Mucosa of descending colon (tissue), 3 donors: ENCODE data around the gene OTOA. TPM values are rescaled to one million over a fixed set of nuclear protein-coding genes. Genes with fewer than 3 reads are reported as not detected.
A peak's percentile ranks its signal among the peaks of the same experiment; 100 is the strongest.
"Not testable (repeated sequence)": the region's sequence is repeated elsewhere in the genome, so short reads cannot be mapped to it uniquely, and the experiment has no call there.

Experiments used
- ATAC-seq: fragments of 200-7000 bp; cut with Tn5 transposase; one replicate; pipeline ENCODE4 v1.9.1; 2020; ENCODE audit warnings: mild to moderate bottlenecking, moderate library complexity
- DNase-seq, 3 donors: peaks; one replicate each; pipeline ENCODE4 v3.0.0-alpha.2; 2020
- H3K36me3 ChIP-seq: fragments of 200-600 bp; one replicate; pipeline ENCODE4 v1.8.0; 2021; ENCODE audit warnings: low read depth, mild to moderate bottlenecking
- H3K4me1 ChIP-seq: fragments of 200-600 bp; one replicate; pipeline ENCODE4 v1.8.0; 2021; ENCODE audit warnings: low read depth, mild to moderate bottlenecking
- H3K4me3 ChIP-seq: fragments of 200-600 bp; one replicate; pipeline ENCODE4 v1.8.0; 2021; ENCODE audit warnings: mild to moderate bottlenecking
- H3K9me3 ChIP-seq: fragments of 200-600 bp; one replicate; pipeline ENCODE4 v1.8.0; 2021; ENCODE audit warnings: mild to moderate bottlenecking
- intact Hi-C, 2 donors: fragments of 100-400 bp; cut with DNase I in 1 of 2; cut with micrococcal nuclease in 1 of 2; formaldehyde crosslinking; loops; one replicate each; pipeline versions ENCODE4 v1.11.0 to v1.11.1; 2022; cut with DNase I, micrococcal nuclease
- total RNA-seq, 3 donors: library from RNA; stranded (reverse); fragmentation: NEBNext Ultra II Directional in 2 of 3; extraction: Animal tissue kit (Norgen Biotek cat#: 25700) in 2 of 3; gene quantifications; one replicate each; pipeline versions ENCODE4 v1.2.1 to v1.2.4, GENCODE V29; 2021 to 2023
- TF ChIP-seq, protein P1 (sequence below): fragments of 200-600 bp; IDR thresholded peaks from one replicate; pipeline ENCODE4 v1.8.0; 2022; ENCODE audit warnings: antibody characterized with exemption, mild to moderate bottlenecking
- donor health status: DM: no; HTN: no; CAD: no; lungs with moderate emphysema.
- donor health status: DM: no; HTN: no; CAD: no.
- donor health status: DM: no; HTN: yes; CAD: no.

Gene OTOA
- total RNA-seq, 3 donors from 2014 or later = 0.14 to 0.36 (median 0.25) TPM

DNA sequence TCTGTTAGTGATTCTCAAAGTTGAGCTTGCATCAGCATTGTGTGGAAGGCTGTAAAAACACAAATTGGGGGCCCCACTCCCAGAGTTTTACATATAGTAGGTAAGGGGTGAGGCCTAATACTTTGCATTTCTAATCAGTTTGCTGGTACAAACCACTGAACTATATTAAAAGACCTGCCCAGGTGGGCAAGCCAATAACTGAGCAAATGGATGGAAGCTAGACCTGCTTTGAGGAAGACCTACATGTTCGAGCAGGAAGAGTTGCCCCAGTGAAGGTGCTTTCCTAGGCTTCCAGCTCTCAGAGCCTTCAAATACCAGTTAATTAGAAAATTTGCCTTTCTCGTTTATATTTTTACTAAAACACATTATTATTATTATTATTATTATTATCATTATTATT lies 56.8 kb downstream of the OTOA start:
- ATAC-seq (no peak), DNase-seq (no peak)
- Histone ChIP-seq H3K4me3 (no peak overlapping the region), H3K36me3 (no peaks in the 10 kb centered on the region), H3K4me1 (no peaks in the 10 kb centered on the region), H3K9me3 (no peaks in the 10 kb centered on the region)
- TF ChIP-seq, protein P1, sequence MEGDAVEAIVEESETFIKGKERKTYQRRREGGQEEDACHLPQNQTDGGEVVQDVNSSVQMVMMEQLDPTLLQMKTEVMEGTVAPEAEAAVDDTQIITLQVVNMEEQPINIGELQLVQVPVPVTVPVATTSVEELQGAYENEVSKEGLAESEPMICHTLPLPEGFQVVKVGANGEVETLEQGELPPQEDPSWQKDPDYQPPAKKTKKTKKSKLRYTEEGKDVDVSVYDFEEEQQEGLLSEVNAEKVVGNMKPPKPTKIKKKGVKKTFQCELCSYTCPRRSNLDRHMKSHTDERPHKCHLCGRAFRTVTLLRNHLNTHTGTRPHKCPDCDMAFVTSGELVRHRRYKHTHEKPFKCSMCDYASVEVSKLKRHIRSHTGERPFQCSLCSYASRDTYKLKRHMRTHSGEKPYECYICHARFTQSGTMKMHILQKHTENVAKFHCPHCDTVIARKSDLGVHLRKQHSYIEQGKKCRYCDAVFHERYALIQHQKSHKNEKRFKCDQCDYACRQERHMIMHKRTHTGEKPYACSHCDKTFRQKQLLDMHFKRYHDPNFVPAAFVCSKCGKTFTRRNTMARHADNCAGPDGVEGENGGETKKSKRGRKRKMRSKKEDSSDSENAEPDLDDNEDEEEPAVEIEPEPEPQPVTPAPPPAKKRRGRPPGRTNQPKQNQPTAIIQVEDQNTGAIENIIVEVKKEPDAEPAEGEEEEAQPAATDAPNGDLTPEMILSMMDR = no peak
- intact Hi-C loops = no loop called here

DNA sequence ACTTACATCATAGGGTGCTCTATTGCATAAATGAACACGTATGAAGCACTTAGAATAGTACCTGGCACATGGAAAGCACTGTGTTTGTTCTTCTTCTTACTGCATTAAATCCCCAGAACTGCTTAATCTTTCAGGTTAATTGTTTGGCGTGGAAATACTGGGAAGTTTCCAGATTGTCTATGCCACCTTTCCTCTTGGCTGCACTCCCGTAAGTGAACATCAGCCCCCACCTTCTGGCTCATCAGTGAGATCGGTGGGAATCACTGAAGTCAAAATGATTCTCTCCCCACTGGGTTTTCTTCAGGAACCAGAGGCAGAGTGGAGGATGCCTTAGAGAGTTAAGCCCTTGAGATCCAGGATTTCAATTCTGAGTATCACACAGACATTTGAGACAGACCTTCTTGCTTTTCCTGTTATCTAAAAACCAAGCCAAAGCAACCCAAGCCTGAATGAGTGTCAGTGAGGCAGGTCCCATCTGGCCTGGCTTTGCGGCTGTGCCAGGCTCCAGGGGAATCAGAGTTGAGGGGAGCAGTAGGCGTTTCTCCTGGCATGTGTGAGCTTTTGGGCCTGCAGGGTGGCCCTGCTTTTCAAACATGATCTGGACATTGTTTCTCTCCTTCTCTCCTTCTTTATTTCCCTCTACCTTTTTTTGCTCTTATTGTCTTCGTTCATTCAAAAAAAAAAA lies 59.1 kb downstream of the OTOA start:
- no peaks in the 10 kb centered on the region for H3K9me3 ChIP-seq
- H3K36me3 ChIP-seq = no peaks in the 10 kb centered on the region
- no peaks in the 10 kb centered on the region for H3K4me1 ChIP-seq
- TF ChIP-seq, protein P1 = no peak
- no peak overlapping the region for H3K4me3 ChIP-seq
- intact Hi-C loops = no loop called here
- ATAC-seq (no peak), DNase-seq (no peak)

DNA sequence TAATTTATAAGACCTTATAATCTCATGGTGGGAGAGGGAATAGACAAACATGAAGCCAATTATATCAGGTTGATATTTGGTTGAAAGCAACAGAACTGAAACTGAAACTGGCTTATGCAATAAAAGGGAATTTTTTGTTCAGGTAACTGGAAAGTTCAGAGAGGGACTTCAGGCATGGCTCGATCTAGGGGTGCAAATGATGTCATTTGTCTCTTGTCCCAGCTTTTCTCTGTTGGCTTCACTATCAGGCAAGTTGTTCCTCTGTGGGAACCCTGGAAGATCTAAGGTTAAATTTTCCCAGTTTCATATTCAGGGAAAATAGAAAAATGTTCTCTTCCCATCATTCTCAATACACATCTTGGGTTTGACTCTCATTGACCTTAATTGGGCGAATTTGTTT lies 59.8 kb downstream of the OTOA start:
- H3K9me3 ChIP-seq = no peaks in the 10 kb centered on the region
- no peaks in the 10 kb centered on the region for H3K36me3 ChIP-seq
- DNase-seq (no peak), ATAC-seq (no peak)
- intact Hi-C loops = no loop called here
- no peaks in the 10 kb centered on the region for H3K4me1 ChIP-seq
- TF ChIP-seq, protein P1 = no peak
- no peak overlapping the region for H3K4me3 ChIP-seq

DNA sequence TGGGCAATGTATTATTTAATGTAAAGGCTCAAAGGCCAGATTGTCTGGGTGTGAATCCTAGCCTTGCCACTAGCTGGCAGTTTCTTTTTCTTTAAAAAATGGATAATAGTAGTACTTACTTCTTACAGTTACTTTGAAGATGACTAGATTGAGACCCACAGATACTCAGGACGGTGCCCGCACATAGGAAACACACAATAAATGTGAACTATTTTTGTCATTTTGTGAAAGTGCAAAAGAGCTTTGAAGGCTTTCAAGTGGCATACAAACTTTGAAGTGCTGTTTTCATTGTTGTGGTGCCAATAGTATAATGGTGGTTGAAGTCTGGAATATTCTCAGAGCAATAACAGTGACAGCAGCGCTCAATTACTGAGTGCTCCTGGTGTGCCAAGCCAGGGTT lies 63.6 kb downstream of the OTOA start:
- H3K4me1 ChIP-seq = no peaks in the 10 kb centered on the region
- DNase-seq (no peak), ATAC-seq (no peak)
- no peak overlapping the region for H3K4me3 ChIP-seq
- TF ChIP-seq, protein P1 = no peak
- intact Hi-C loops = no loop called here
- no peaks in the 10 kb centered on the region for H3K36me3 ChIP-seq
- H3K9me3 ChIP-seq = no peaks in the 10 kb centered on the region

DNA sequence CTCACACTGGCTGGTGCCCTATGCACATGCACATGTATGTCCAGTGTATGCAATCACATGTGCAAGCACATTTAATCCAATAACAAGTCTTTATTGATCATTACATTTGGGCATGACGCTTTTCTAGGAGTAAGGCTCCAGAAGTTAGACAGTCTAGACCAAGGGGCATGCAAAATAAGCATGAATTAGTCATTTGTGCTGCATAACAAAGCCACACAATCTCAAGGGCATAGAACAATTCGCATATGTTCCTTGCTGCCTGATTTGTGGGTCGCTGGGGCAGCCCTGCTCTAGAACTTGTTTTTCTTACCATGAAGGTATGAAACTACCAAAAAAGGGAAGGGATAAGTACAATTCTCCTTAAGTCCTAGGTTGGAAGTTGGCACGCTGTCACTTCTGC lies 67.5 kb downstream of the OTOA start:
- DNase-seq, H3K36me3 ChIP-seq, intact Hi-C loops, ATAC-seq, H3K4me3 ChIP-seq, H3K9me3 ChIP-seq, H3K4me1 ChIP-seq: not testable (repeated sequence)

DNA sequence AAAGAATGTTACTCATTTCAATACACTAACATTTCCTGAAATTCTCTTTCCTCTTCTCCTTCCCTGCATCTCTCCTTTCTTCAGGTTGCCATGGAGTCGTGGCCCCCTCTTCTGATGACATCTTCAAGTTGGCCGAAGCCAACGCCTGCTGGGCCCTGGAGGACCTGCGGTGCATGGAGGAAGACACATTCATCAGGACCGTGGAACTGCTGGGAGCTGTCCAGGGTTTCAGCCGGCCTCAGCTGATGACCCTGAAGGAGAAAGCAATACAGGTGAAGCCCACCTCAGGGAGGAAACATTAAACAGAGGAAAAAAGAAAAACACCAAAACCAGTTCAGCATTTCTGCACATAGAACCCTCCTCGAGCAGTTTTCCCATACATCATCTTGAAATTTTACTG lies 76.9 kb downstream of the OTOA start:
- H3K36me3 ChIP-seq, H3K9me3 ChIP-seq, DNase-seq, H3K4me3 ChIP-seq, intact Hi-C loops, H3K4me1 ChIP-seq, ATAC-seq: not testable (repeated sequence)

DNA sequence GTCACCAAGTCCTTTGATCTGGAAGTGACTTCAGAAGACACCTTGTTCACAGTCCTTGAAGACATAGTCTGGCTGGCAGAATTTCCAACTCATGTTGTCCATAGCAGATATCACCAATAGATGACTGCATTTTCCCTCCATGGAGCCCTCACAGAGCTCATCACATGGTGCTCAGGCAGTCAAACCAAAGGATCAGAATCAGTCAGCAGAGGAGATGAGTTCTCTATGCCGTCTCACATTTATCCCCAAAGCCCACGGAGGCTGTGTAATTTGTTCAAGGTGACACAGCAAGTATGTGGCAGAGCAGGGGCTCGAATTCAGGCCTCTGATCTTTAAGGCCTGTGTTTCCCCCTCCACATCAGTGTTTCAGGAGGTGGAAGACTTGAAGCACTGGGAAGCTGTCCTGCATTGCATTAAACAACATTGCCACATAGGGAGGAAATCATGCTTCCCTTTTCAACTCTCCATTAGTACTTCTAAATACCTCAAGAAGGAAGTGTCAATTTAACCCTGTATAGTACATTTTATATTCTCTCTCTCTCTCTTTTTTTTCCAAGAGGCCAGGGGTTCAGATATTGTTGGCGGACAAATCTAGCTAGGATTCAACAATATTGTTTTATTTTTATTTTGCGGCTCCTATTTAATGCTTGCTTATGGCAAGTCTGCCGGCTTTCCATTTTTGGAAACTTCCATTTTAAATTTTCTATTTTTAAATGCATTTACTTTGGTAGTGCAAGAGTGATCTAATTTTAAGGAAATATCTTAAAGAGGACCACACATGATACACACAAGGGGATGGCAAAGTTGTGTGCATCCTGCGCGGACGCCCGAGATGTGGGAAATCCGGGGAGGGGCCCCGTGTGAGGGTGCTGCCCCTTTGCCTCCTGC lies 92.7 kb downstream of the OTOA start:
- H3K9me3 ChIP-seq, intact Hi-C loops: not testable (repeated sequence)

DNA sequence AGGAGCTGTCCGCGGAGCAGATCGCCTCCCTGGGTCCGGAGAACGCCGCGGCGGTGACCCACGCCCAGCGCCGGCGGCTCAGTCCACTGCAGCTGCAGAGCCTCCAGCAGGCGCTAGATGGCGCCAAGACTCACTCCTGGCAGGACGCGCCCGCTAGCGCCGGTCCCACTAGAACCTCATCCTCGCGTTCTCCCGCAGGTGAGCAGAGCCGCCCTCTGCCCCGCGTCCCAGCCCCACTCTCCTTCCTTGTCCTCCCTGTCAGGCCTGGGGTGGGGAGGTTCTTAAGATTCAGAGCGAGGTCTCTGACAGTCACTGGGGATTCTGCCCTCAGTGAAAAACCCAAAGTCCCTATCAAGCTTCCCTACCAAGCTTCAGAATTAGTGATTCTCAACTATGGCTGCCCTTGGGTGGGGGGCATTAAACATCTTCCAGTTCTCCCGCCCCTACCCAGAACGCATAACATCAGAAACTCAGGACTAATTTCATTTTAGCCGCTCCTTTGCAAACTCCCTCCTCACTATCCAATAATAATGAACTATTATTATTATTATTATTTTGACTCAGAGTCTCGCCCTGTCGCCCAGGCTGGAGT lies 93.4 kb downstream of the OTOA start:
- H3K4me3 ChIP-seq, H3K9me3 ChIP-seq, DNase-seq, H3K4me1 ChIP-seq, H3K36me3 ChIP-seq, intact Hi-C loops: not testable (repeated sequence)
- ATAC-seq = peak; percentile 99

More for the DNA sequence above, 92.7 kb downstream of the OTOA start:
- H3K4me1 ChIP-seq, H3K36me3 ChIP-seq, DNase-seq, H3K4me3 ChIP-seq: not testable (repeated sequence)
- peak; percentile 21 for ATAC-seq

DNA sequence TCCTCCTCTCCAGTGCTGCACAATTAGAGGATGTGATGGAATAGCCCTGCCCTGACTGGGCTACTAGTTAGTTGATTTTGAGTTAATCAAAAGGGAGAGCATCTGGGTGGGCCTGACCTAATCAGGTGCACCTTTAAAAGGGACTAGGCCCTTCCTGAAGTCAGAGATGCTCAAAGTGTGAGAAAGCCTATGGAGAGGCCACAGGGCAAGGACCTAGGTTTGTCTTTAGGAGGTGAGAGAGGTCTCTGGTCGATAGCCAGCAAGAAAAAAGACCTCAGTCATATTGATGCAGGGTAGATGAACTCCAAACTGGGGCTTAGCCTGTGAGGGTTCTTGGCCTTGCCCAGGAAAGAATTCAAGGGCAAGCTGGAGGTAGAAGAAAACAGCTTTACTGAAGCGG lies 104.5 kb downstream of the OTOA start:
- intact Hi-C loops, DNase-seq: not testable (repeated sequence)

DNA sequence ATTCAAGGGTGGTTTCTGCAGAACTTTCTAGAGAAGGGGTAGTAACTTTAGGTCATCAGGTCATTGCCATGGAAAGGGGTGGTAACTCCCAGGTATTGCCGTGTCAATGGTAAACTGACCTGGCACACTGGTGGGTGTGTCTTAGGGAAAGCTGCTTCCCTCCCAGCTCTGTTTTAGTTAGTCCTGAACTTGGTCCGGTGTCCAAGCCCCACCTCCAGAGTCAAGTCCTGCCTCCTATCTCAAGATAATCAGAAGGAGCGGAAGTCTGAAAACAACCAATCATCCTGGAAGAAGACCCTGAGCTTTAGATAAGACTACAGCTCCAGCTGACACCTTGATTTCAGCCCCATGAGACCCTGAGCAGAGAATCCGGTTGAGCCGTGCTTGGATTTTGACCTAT lies 105.0 kb downstream of the OTOA start:
- H3K36me3 ChIP-seq, intact Hi-C loops, H3K4me1 ChIP-seq, DNase-seq, H3K9me3 ChIP-seq, H3K4me3 ChIP-seq: not testable (repeated sequence)
- peak; percentile 52 for ATAC-seq

More for the DNA sequence above, 104.5 kb downstream of the OTOA start:
- H3K9me3 ChIP-seq, ATAC-seq, H3K36me3 ChIP-seq, H3K4me1 ChIP-seq, H3K4me3 ChIP-seq: not testable (repeated sequence)
